Left cardiac atrium (tissue), 4 donors: ENCODE data around the gene SEPTIN6. TPM values are rescaled to one million over a fixed set of nuclear protein-coding genes. Genes with fewer than 3 reads are reported as not detected.

Experiments used
- ATAC-seq, 2 donors: fragments of 200-7000 bp; cut with Tn5 transposase; one replicate each; pipeline ENCODE4 v1.9.1; 2020; ENCODE audit warnings: mild to moderate bottlenecking in 2 of 2, moderate library complexity in 2 of 2
- DNase-seq: peaks from one replicate; pipeline ENCODE4 v3.0.0-alpha.2; 2020
- intact Hi-C, 2 donors: fragments of 100-400 bp; cut with DNase I; formaldehyde crosslinking; loops; one replicate each; pipeline versions ENCODE4 v1.14.1 to v1.15.1; 2022 to 2023
- long read RNA-seq: library from polyadenylated mRNA; unstranded; transcript quantifications from one replicate; pipeline ENCODE4 v2.0.0, GENCODE V29; 2021
- total RNA-seq, 2 donors: library from RNA; stranded (reverse); fragmentation: NEBNext Ultra II Directional; extraction: Animal tissue kit (Norgen Biotek cat#: 25700); gene quantifications; one replicate each; pipeline ENCODE4 v1.2.1, GENCODE V29; 2021
- donor health status: DM: no; HTN: yes; CAD: no.
- donor health status: DM: no; HTN: yes; CAD: no; lungs with severe emphysema.
- donor health status: DM: yes; HTN: yes; CAD: no.
- donor health status: Dilated cardiomyopathy.

The SEPTIN6 gene
- total RNA-seq: 10 to 100 TPM; 10.6 to 19.6 TPM
- long read RNA-seq, full-length matches to known transcripts: 41 of 45 reads
- long read RNA-seq, partial matches to known transcripts: 2 of 45 reads
- long read RNA-seq, other reads (novel, unspliced or antisense): 2 of 45 reads

DNA sequence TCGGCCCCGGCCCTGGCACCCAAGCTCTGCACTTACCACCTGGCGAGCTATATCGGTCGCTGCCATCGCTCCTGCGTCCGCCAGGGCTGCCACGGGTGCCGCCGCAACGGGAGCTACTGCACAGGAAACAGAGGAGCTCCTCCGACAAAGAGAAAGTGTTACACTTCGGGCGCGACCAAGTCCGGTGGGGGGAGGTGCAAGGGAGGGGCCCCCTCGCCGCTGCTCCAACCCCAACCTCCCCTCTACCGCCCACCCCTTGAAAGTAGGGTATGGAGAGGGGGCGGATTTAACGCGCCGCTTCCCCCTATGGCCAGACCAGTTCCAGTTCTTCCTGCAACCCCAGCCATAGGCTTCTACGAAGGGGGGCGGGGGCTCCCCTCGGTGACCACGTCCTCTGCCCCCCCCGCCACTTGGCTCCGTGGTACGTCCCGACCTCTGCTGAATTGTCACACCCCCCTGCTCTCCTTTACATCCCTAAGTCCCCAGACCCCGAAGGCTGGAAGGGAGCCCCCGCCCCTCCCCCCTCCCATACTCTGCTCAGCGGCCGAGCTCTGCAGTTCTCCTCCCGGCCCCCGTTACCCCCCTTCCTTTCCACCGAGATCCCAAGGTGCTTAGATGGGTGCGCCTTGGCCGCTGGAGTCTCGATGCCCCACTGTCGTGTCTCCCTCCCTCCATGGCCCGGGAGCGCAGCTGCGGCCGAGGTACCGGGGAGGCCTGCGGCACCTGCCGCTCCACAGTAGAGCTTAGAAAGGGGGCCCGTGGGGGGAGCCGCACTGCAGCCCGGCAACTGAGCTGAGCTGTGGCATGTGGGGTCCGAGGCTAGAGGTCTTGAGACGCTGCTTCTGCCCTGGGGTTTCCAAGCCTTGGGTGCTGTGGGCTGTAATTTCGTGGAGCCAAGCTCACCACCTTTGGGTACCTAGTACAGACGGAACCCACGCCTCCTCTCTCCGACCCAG, at the start of gene SEPTIN6:
TSS of gene SEPTIN6 (minus strand) at position 129 of the 956 bp plus-strand sequence. CDS start at position 66, 63 bp downstream.
- ATAC-seq: peak; percentile 78 to 90
- peak; percentile 77 for DNase-seq
- intact Hi-C loops: no loop called here

DNA sequence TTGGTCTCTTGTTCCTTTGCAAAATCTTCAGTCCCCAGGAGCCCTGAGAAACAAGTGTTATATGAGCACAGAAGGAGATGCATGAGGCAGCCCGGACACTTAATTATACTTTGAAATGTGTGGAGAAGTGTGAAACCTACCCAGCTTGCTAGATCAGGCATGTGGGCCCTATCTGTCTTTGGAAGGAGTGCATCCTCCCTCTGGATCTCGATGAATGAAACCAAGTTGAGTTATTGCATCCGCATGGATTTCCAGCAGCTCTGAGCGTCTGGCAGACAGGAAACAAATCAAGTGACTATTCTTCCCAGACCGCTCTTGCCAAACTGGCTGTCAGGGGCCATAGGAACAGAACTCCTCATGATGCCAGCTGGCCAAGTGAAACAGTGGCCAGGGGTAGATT, 45.8 kb upstream of the SEPTIN6 start:
- ATAC-seq (no peak), DNase-seq (no peak)
- intact Hi-C loops: loop anchor here (10.0 kb wide), 1 partner anchor 224 kb away; no protein-coding TSS in a partner anchor

DNA sequence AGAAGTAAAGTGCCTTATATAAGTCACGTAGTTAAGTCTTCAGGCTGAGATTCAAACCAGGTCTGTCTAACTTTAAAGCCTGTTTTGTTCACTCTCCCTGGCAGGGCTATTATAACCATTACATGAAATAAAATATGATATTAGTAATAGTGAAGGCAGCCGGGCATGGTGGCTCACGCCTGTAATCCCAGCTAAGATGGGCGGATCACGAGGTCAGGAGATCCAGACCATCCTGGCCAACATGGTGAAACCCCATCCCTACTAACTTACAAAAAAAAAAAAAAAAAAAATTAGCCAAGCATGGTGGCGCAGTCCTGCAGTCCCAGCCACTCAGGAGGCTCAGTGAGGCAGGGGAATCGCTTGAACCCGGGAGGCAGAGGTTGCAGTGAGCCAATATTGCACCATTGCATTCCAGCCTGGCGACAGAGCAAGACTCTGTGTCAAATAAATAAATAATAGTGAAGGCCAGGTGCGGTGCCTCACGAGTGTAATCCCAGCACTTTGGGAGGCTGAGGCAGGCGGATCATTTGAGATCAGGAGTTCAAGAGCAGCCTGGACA, 43.3 kb upstream of the SEPTIN6 start:
- DNase-seq (no peak), ATAC-seq (no peak)
- intact Hi-C loops: loop anchor here (10.0 kb wide), 1 partner anchor 221 kb away; no protein-coding TSS in a partner anchor

DNA sequence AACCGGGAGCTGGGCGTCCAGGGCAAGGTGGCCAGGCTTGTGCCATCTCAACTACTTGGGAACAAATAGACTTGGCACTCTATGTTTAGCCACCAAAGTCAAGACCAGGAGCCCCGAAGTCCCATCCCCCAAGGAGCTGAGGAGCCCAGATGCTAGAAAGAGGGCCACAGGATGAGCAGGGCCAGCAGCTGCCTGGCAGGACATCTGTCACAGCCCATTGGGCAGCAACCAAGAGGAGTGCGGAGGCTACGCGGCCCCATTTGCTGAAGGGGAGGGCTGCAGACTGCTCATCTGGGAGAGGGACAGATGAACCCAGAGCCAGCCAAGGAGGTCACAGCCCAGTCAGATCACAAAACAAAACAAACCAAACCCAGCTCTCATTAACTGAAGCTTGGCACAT, 42.5 kb upstream of the SEPTIN6 start:
- intact Hi-C loops: loop anchor here (10.0 kb wide), 1 partner anchor 221 kb away; no protein-coding TSS in a partner anchor
- DNase-seq: no peak
- ATAC-seq: no peak

DNA sequence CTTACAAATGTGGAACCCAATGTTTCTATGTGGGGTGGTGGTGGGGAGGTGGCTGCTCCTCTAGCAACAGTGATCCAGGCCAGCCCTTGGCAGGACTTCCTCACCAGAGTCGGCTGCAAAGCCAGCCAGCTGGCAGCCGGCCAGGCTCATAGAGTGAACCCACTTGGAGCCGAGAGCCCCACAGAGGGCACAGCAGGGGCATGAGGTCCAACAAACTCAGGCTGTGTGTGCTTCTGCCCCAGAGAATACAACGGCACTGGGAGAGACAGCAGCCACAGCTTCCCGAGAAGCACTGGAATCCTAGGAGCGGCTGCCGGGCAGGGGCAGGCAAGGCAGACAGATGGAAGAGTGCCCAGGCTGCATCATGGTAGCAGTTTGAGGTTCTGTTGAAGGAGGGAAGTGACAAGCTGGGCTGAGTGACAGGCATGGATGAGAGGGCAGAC, 42.0 kb upstream of the SEPTIN6 start:
- ATAC-seq: peak; percentile 73 to 82
- intact Hi-C loops: loop anchor here (5.0 to 10.0 kb wide), 2 partner anchors 128 to 220 kb away; partner anchors contain the start of gene NKRF (in 1 of the 2)
- peak; percentile 73 for DNase-seq

DNA sequence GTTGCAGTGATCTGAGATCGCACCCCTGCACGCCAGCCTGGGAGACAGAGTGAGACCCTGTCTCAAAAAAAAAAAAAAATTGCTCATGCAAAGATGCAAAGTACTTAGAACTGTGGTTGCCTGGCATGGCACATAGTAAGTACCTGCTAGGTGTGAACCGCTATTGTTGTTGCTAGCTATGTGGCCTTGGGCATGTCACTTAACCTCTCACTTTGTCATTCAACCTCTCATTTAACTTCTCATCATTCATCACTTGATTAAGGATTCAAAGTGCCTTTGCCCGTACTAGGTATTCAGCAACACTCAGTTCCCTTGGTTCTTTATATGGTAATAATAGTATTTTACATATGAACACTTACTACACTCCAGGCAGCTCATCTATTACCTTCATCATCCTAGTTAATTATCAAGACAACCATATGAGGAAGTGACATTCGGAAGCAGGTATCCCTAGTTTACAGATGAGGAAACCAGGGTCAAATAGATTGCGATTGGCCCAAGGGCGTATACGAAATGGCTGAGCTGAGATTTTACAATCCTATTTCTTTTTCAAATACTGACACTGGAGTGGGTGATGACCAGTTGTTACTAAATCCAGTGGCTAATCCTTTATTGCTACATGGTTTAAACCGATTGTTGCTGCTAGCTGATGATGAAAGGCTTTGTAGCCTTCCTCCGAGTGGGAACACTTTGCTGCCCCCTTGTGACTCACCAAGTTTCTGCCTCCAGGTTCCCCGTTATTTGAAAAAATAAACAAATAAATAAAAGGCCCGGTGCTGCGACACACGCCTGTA, 36.6 kb upstream of the SEPTIN6 start:
- intact Hi-C loops: loop anchor here (5.0 to 10.0 kb wide), 3 partner anchors 115 to 215 kb away; partner anchors contain the start of gene NKRF (in 1 of the 2)
- peak; percentile 39 for DNase-seq
- ATAC-seq: peak; percentile 47 to 49

DNA sequence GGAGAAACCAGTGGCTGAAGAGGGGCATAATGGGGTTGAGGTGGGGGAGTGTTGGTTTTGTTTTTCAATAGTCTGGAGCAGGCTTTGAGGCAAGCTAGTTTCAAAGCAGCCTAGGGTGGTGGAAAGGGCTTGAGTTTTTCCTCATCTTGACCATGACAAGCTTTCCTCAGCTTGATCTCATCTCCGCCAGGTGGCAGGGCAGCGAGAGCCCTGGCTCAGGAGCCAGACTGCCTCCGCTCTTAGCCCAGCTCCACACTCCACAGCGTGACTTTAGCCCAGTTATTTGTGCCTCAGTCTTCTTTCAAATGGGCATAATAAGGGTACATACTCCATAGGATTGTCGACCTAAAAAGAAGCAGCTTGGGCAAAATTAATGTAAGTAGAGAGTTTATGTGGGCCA, 35.5 kb upstream of the SEPTIN6 start:
- no peak for ATAC-seq
- intact Hi-C loops: loop anchor here in 1 of 2 donors (10.0 kb wide), 1 partner anchor 114 kb away; no protein-coding TSS in a partner anchor

DNA sequence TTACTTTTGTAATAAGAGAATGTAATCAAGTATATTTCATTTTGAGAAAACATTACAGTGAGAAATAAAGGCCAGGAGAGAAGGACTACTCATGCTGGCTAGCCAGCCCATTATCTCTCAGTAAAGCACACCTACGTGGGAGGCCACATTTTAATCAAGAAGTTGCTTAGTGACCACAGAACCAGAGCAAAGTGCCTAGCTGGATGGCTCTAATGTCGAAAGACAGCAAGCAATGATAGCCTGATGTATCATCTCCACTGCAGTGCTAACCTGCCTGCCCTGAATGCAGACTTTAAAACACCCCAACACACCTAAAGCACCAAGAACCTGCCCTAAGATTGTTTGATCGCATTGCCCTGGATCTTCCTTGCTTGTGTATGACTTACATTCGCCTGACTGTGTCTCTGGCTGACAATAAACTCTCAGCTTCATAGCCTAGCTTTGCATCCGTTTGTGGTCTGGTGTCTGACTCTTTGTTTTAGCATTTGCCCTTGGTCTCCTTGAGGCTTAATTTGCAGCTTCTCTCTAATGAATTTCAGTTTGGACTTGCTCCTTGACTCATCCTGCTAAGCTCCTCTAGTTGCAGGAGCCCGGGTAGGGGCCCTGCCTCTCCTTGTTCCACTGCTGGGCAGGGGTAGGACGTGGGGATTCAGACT, 34.1 kb upstream of the SEPTIN6 start:
- ATAC-seq: no peak
- DNase-seq: no peak
- intact Hi-C loops: loop anchor here in 1 of 2 donors (10.0 kb wide), 1 partner anchor 112 kb away; no protein-coding TSS in a partner anchor

More for the DNA sequence above, 35.5 kb upstream of the SEPTIN6 start:
- no peak for DNase-seq

DNA sequence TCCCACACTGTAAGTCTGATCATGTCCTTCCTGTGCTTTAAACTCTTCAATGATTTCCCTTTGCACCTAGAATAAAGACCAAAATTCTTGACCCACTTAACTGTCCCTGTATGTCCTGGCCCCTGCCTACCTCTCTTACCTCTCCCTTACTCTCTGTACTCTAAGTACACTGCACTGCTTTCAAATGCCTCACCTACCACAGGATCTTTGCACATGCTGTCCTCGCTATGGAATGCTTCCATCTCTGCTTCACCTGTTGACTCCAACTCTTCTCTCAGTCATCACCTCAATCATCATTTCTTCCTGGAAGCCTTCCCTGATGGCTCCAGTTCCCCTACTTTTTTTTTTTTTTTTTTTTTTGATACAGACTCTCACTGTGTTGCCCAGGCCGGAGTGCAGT, 29.0 kb upstream of the SEPTIN6 start:
- no peak for DNase-seq
- ATAC-seq: no peak
- intact Hi-C loops: loop anchor here in 1 of 2 donors (10.0 kb wide), 1 partner anchor 107 kb away; no protein-coding TSS in a partner anchor

DNA sequence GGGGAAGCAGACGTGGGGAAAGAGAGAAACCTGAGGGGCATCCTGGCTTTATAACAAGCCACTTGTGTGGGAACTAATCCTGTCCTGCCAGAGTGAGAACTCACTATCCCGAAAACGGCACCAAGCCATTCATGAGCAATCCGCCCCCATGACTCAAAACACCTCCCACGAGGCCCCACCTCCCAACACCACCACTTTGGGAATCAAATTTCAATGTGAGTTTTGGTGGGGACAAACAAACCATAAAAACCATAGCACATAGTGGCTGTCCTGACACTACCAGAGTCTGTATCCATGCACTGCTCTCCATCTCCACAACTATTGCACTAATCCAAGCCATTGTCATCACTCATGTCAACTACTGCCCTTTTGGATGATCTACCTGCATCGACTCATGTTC, 28.5 kb upstream of the SEPTIN6 start:
- ATAC-seq (no peak), DNase-seq (no peak)
- intact Hi-C loops: loop anchor here in 1 of 2 donors (10.0 kb wide), 1 partner anchor 107 kb away; no protein-coding TSS in a partner anchor

DNA sequence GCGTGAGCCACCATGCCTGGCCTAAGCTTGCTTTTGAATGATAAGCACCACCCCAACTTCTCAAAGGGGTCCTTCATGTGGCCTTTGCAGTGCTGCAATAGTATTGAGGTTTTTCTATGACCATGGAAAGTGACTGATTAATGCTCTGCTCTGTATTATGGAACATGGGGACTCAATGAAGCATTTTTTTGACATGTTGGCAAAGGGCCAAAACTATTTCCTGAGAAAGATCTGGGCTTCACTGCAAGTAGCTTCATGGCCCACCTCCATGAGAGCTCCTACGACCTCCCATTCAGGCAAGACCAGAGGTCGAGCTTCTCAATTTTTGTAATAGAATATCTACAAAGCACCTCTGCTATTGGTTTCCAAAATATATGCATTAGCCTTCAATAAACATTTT, 16.7 kb upstream of the SEPTIN6 start:
- intact Hi-C loops: no loop called here
- DNase-seq: no peak
- ATAC-seq: no peak

DNA sequence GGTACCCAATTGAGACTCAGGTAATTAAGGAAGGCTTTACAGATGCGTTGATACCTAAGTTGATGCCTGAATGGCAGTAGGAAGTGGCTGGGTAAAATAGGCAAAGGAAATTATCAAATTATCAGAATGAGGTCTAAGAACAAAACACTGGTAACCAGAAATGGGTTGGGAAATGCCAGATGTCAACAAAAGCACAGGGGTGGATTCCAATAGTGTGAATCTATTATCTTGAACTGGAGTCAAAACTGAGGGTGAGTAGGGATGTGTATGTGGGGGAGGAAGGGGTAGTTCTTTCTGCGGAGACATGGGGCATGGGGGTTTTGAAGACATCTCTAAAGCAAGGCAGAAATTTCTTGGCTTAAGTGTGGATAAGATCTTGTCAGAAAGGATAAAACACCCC, 16.0 kb upstream of the SEPTIN6 start:
- DNase-seq: no peak
- intact Hi-C loops: no loop called here
- ATAC-seq: no peak

DNA sequence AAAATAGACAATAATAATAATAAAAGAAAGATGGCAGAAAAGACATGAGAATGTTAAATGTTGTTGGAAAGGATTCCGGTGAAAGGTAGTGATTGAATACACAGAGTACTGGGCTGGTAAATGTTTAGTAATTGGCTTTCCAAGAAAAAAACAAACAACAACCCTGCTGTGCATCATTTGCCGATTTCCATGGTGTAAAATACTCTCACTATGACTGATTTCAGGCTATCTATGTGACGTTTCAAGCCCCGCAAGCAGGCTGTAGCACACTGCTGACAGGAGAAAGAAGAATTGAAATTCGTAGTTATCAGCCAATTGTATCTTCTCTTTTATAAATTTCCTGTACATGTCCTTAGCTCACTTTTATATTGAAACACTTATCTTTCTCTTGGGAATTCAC, 13.6 kb upstream of the SEPTIN6 start:
- DNase-seq (no peak), ATAC-seq (no peak)
- intact Hi-C loops: no loop called here

DNA sequence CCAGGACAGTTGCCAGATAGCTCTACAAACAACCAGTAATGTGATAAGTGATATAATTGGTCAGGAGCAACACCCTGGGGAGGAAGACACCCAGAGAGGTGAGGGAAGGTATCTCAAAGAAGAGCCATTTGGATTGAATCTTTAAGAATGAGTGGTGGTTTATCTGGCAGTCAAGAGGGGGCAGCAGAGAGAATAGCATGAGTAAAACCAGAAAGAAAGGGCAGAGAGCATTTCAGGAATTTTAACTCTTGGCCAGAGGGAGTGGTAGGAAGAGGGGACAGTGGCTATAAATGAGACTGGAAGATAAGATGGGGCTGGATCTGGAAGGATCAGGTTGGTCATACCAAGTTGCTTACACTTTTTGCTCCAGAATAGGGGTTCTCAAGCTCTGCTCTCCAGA, 5.9 kb upstream of the SEPTIN6 start:
- DNase-seq (no peak), ATAC-seq (no peak)
- intact Hi-C loops: no loop called here

DNA sequence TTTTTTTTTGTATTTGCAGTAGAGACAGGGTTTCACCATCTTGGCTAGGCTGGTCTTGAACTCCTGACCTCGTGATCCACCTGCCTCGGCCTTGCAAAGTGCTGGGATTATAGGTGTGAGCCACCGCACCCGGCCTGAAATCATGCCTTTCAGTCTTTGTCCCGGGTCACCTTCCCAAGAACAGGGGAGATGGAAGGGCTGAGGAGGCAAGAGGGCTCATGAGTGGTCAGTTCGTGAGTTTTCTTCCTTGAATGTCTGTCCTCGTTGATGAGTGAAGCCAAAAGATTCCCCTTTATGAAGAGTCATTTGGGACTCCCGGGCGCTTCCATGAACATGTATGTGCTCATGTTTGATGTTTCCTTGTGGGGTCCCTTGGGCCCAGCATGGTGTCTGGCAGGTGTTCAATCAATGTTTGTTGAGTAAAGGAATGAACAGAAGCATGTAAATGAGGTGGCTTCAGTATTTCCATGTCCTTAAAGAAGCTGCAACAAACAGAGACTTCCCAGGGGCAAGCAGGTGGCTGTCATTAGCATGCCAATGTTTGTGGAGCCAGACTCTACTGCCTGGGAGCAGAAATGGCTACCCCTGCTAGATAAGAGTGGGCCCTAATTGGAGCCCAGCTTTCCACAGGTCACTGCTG, 3.4 kb upstream of the SEPTIN6 start:
- no peak for DNase-seq
- no peak for ATAC-seq
- intact Hi-C loops: no loop called here

DNA sequence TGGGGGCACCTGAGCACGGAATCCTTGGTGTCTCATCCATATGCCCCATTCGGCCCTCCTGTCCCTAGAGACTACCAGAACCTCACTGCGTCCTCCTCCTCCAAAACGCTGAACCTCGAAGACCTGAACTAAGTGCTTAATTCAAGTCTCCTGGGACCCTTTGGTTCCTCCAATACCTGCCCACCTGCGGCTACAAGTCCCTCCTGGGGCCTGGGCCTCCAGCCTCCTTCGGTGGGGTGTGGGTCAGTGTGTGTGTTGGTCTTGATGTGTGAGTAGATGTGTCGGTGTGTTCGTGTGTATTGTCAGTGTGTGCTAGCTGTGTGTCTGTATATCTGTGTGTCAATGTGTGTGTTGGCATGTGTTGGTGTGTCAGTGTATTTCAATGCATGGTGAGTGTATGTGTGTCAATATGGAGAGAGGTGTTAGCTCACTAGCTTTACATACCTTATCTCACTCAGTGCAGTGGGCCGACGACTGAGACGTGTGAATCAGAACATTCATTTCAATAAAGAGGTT, 2.6 kb upstream of the SEPTIN6 start:
- DNase-seq (no peak), ATAC-seq (no peak)
- intact Hi-C loops: no loop called here
